Smooth muscle cell (in vitro differentiated cells): Measurements from ENCODE around the gene PISD. TPM values are rescaled to one million over a fixed set of nuclear protein-coding genes. Genes with fewer than 3 reads are reported as not detected.
"Not testable (repeated sequence)": the region's sequence is repeated elsewhere in the genome, so short reads cannot be mapped to it uniquely, and the experiment has no call there.

Source experiments
- DNase-seq: peaks from one replicate; lab custom pipeline; 2025; ENCODE audit not compliant: unreplicated experiment; lab: John Stamatoyannopoulos, UW
- H2AFZ ChIP-seq: fragments of 200-600 bp; sonication (generic); 2 replicates; pipeline ENCODE4 v1.6.0; 2016; ENCODE audit warnings: antibody characterized with exemption, low read depth, mild to moderate bottlenecking
- H3F3A ChIP-seq: fragments of 200-600 bp; sonication (generic); 2 replicates; pipeline ENCODE4 v1.6.0; 2017; ENCODE audit warnings: antibody characterized with exemption, low read depth
- H3K27ac ChIP-seq: fragments of 200-600 bp; sonication (generic); 2 replicates; pipeline ENCODE4 v1.5.1; 2016; ENCODE audit warnings: low read depth, mild to moderate bottlenecking
- H3K27me3 ChIP-seq: fragments of 200-600 bp; sonication (generic); 2 replicates; pipeline ENCODE4 v1.6.1; 2016; ENCODE audit warnings: low read depth, mild to moderate bottlenecking
- H3K36me3 ChIP-seq: fragments of 200-600 bp; sonication (generic); 2 replicates; pipeline ENCODE4 v1.5.1; 2016; ENCODE audit warnings: low read depth
- H3K4me1 ChIP-seq: fragments of 200-600 bp; sonication (generic); 2 replicates; pipeline ENCODE4 v1.5.1; 2016; ENCODE audit warnings: low read depth
- H3K4me2 ChIP-seq: fragments of 200-600 bp; sonication (generic); 2 replicates; pipeline ENCODE4 v1.6.0; 2016; ENCODE audit warnings: mild to moderate bottlenecking
- H3K4me3 ChIP-seq: fragments of 200-600 bp; sonication (generic); 2 replicates; pipeline ENCODE4 v1.5.1; 2016; ENCODE audit warnings: mild to moderate bottlenecking
- H3K79me2 ChIP-seq: fragments of 200-600 bp; sonication (generic); 2 replicates; pipeline ENCODE4 v1.6.0; 2016; ENCODE audit warnings: low read depth, mild to moderate bottlenecking
- H3K9ac ChIP-seq: fragments of 200-600 bp; sonication (generic); 2 replicates; pipeline ENCODE4 v1.6.0; 2016; ENCODE audit warnings: low read depth
- H3K9me3 ChIP-seq: fragments of 200-600 bp; sonication (generic); replicated peaks from 2 replicates; pipeline ENCODE4 v1.5.1; 2016; ENCODE audit warnings: low read depth
- H4K20me1 ChIP-seq: fragments of 200-600 bp; sonication (generic); 2 replicates; pipeline ENCODE4 v1.6.0; 2016; ENCODE audit warnings: low read depth
- WGBS: methylation state at CpG from one replicate; pipeline ENCODE4 v1.1.7; 2016; ENCODE audit warnings: low lambda C conversion rate; 5-methylcytosine and 5-hydroxymethylcytosine counted together
- polyA plus RNA-seq: library from polyadenylated mRNA; unstranded; fragments of >200 nt; fragmentation: Nextera tagmentation; extraction: Ambion mirVana; gene quantifications from 2 replicates; pipeline ENCODE4 v1.2.1, GENCODE V29; 2016
- total RNA-seq: library from RNA; depleted of rRNA; stranded (reverse); fragments of >200 nt; gene quantifications from 2 replicates; pipeline ENCODE4 v1.2.3, GENCODE V29; 2014
- TF ChIP-seq, protein P1 (sequence below): fragments of 200-600 bp; sonication (generic); IDR thresholded peaks from 2 replicates; pipeline ENCODE4 v1.5.1; 2017; ENCODE audit warnings: borderline replicate concordance, mild to moderate bottlenecking, antibody characterized with exemption; ENCODE audit not compliant: insufficient read depth, poor library complexity, severe bottlenecking

Gene PISD
- 15.3 and 21.1 TPM in 2 replicates for total RNA-seq
- polyA plus RNA-seq: 31.6 and 33.1 TPM in 2 replicates

DNA sequence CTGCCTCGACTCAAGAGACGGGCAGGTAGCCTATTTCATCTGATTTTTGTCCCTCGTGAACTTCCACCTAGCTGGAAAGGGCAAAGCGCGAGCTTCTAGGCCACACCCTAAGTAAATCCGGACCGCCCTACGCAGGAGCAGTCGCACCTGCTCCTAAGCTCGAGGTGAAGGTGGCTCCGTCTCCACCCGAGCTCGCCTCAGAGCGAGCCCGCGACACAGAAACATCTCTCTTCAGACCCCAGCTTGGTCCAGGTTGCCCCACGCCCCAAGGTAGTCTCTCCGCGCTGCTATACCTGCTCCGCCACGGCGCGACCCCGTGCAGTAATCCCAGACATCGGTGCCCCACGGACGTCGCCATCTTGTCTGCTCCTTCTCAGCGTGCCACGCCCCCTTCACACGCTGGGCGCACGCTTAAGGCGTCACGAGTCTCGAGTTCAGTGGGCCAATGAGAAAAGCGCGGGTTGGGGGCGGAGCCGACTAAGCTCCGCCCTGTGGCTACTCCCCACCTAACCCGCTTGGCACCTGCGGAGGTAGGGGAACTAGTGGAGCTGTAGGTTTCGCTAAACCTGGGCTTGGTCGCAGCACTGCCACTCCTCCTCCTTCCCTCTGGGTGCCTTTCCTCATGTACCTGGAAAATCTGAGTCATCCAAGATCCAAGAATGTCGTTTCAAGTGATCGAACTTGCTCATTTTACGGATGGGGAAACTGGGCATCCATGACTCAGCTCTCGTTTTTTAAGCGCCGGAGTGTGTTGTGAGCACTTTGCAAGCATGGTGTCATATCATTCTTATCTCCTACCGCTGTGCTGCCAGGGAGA is at the start of gene PISD:
Gene PISD (minus strand): TSS at position 365 of the 817 bp plus-strand sequence. CDS start 7 bp downstream, at position 358.
- 3% methylated on average over 52 of the region's 52 CpGs for WGBS
- H2AFZ ChIP-seq: peak within 1 kb of the TSS; percentile 83
- H3F3A ChIP-seq: no peaks in the 10 kb centered on the region
- H4K20me1 ChIP-seq: peaks cover 8% of the 10 kb centered on the region
- TF ChIP-seq, protein P1, sequence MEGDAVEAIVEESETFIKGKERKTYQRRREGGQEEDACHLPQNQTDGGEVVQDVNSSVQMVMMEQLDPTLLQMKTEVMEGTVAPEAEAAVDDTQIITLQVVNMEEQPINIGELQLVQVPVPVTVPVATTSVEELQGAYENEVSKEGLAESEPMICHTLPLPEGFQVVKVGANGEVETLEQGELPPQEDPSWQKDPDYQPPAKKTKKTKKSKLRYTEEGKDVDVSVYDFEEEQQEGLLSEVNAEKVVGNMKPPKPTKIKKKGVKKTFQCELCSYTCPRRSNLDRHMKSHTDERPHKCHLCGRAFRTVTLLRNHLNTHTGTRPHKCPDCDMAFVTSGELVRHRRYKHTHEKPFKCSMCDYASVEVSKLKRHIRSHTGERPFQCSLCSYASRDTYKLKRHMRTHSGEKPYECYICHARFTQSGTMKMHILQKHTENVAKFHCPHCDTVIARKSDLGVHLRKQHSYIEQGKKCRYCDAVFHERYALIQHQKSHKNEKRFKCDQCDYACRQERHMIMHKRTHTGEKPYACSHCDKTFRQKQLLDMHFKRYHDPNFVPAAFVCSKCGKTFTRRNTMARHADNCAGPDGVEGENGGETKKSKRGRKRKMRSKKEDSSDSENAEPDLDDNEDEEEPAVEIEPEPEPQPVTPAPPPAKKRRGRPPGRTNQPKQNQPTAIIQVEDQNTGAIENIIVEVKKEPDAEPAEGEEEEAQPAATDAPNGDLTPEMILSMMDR: no peak
- H3K4me3 ChIP-seq: peak within 1 kb of the TSS; percentile 87
- H3K4me1 ChIP-seq: peaks cover 6% of the 10 kb centered on the region
- peaks cover 45% of the 10 kb centered on the region for H3K79me2 ChIP-seq
- H3K27me3 ChIP-seq: no peaks in the 10 kb centered on the region
- H3K9me3 ChIP-seq: no peaks in the 10 kb centered on the region
- peak within 1 kb of the TSS; percentile 91 for H3K9ac ChIP-seq
- peak; percentile 74 for DNase-seq
- peak within 1 kb of the TSS; percentile 94 for H3K4me2 ChIP-seq
- no peaks in the 10 kb centered on the region for H3K36me3 ChIP-seq
- peak within 1 kb of the TSS; percentile 87 for H3K27ac ChIP-seq

- not testable (repeated sequence) for H3K9ac ChIP-seq, H2AFZ ChIP-seq, H3K27ac ChIP-seq, H3K27me3 ChIP-seq, H3K4me1 ChIP-seq, H3F3A ChIP-seq, DNase-seq, H3K4me3 ChIP-seq, H3K9me3 ChIP-seq, H3K4me2 ChIP-seq
- WGBS: 82% methylated on average over 12 of the region's 12 CpGs
- Histone ChIP-seq H4K20me1 (peaks cover 14% of the 10 kb centered on the region), H3K36me3 (peaks cover 11% of the 10 kb centered on the region), H3K79me2 (peaks cover 12% of the 10 kb centered on the region)
Measured at GRCh38 chr22:31711226-31711625, 49.2 kb upstream of the PISD start.

DNA sequence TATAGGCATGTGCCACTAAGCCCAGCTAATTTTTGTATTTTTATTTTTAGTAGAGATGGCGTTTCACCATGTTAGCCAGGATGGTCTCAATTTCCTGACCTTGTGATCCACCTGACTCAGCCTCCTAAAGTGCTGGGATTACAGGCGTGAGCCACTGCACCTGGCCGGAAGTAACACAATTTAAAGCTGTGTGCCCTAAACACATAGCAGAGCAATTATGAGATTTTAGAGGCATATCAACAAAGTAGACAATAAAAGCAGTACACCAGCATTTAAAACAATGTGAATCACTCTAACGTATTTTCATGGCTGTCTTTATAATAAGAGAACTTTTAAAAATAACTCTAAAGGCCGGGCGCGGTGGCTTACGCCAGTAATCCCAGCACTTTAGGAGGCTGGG is 45.5 kb upstream of the PISD start:
- WGBS: 98% methylated on average over 8 of the region's 8 CpGs
- peaks cover 12% of the 10 kb centered on the region for H3K79me2 ChIP-seq

DNA sequence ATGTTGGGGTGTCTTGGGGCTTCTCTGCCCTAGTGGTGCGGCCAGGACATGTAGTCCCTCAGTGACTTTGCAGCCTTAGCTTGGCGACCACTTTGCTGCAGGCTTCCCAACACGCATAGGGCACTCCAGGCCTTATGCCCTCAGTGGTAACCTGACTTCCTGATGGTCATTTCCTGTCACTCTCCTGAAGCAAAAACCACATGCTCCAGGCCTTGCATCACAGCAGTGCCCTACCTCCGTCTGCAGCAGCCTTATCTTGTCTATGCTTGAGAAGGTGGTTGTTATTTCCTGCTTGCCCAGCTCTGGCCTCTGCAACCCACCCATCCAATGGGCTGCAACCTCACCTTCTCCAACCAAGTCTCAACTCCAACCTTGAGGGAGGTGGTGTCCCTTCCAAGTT is 33.4 kb upstream of the PISD start:
- Histone ChIP-seq H3K9ac (no peak overlapping the region), H3K27ac (no peak overlapping the region), H4K20me1 (peaks cover 19% of the 10 kb centered on the region), H3K36me3 (no peaks in the 10 kb centered on the region), H3K4me3 (no peak overlapping the region), H3K9me3 (no peaks in the 10 kb centered on the region), H3K4me2 (no peak overlapping the region), H2AFZ (no peak overlapping the region), H3K27me3 (no peaks in the 10 kb centered on the region), H3K79me2 (no peaks in the 10 kb centered on the region), H3F3A (peaks cover 7% of the 10 kb centered on the region), H3K4me1 (no peaks in the 10 kb centered on the region)
- DNase-seq: no peak
- TF ChIP-seq, protein P1: no peak
- 85% methylated on average over 4 of the region's 4 CpGs for whole genome bisulfite sequencing

More for the DNA sequence above, 45.5 kb upstream of the PISD start:
- TF ChIP-seq, protein P1: no peak
- Histone ChIP-seq H3K4me2 (no peak overlapping the region), H3K27ac (no peak overlapping the region), H3K9ac (no peak overlapping the region), H3K27me3 (no peaks in the 10 kb centered on the region), H3K4me3 (no peak overlapping the region), H3F3A (no peaks in the 10 kb centered on the region), H4K20me1 (peaks cover 17% of the 10 kb centered on the region), H3K9me3 (no peaks in the 10 kb centered on the region), H3K36me3 (no peaks in the 10 kb centered on the region), H2AFZ (no peak overlapping the region), H3K4me1 (no peaks in the 10 kb centered on the region)
- no peak for DNase-seq

GRCh38 chr22:31694046-31694445 is 32.0 kb upstream of the PISD start:
- H3K4me1 ChIP-seq, H3K27ac ChIP-seq, H3K27me3 ChIP-seq, H3K9me3 ChIP-seq, H3K79me2 ChIP-seq, H3K9ac ChIP-seq, H2AFZ ChIP-seq, H3F3A ChIP-seq, DNase-seq, H3K4me3 ChIP-seq, H3K4me2 ChIP-seq, H3K36me3 ChIP-seq: not testable (repeated sequence)
- WGBS: 97% methylated on average over 11 of the region's 11 CpGs
- peaks cover 19% of the 10 kb centered on the region for H4K20me1 ChIP-seq
